Activated CD8-positive, alpha-beta T cell treated with anti-CD3 and anti-CD28 coated beads for 36 hours (primary cell): ENCODE data around the gene BCDIN3D. TPM values are rescaled to one million over a fixed set of nuclear protein-coding genes. Genes with fewer than 3 reads are reported as not detected.

Experiments
- ATAC-seq: fragments of 200-7000 bp; cut with Tn5 transposase; one replicate; pipeline ENCODE4 v1.10.0; 2021; ENCODE audit warnings: mild to moderate bottlenecking, moderate library complexity
- CTCF ChIA-PET: fragments of 350-600 bp; sonication (Branson Sonifier 250); formaldehyde crosslinking; loops from one replicate; lab custom pipeline; 2021; ENCODE audit warnings: antibody characterized with exemption; lab: Charles Lee
- POLR2A ChIA-PET: fragments of 350-600 bp; sonication (Branson Sonifier 250); formaldehyde crosslinking; loops from one replicate; lab custom pipeline; 2021; ENCODE audit warnings: antibody characterized with exemption; lab: Charles Lee
- DNase-seq: peaks from one replicate; pipeline ENCODE4 v3.0.0-alpha.2; 2020
- H3K27ac Mint-ChIP-seq: one replicate; pipeline ENCODE4 v1.8.0; 2021; ENCODE audit warnings: mild to moderate bottlenecking, mixed read lengths
- H3K27me3 Mint-ChIP-seq: one replicate; pipeline ENCODE4 v1.8.0; 2021; ENCODE audit warnings: mixed read lengths
- H3K36me3 Mint-ChIP-seq: one replicate; pipeline ENCODE4 v1.8.0; 2021; ENCODE audit warnings: low read depth, mixed read lengths
- H3K4me1 Mint-ChIP-seq: one replicate; pipeline ENCODE4 v1.8.0; 2021; ENCODE audit warnings: low read depth, mixed read lengths
- H3K4me3 Mint-ChIP-seq: one replicate; pipeline ENCODE4 v1.8.0; 2021; ENCODE audit warnings: mild to moderate bottlenecking, moderate library complexity, mixed read lengths
- H3K9me3 Mint-ChIP-seq: one replicate; pipeline ENCODE4 v1.8.0; 2021; ENCODE audit warnings: mixed read lengths
- intact Hi-C: fragments of 100-400 bp; cut with micrococcal nuclease; formaldehyde crosslinking; loops from one replicate; pipeline ENCODE4 v1.10.0; 2022
- total RNA-seq, 2 experiments: library from RNA; stranded (reverse); gene quantifications; one replicate each; pipeline ENCODE4 v1.2.3, GENCODE V29; 2021
- TF ChIP-seq, protein P1 (sequence below): fragments of 200-600 bp; IDR thresholded peaks from one replicate; pipeline ENCODE4 v1.8.0; 2022; ENCODE audit warnings: antibody characterized with exemption, mild to moderate bottlenecking

The BCDIN3D gene
- total RNA-seq, 2 experiments from 2014 or later = 5.0 to 5.3 TPM

DNA sequence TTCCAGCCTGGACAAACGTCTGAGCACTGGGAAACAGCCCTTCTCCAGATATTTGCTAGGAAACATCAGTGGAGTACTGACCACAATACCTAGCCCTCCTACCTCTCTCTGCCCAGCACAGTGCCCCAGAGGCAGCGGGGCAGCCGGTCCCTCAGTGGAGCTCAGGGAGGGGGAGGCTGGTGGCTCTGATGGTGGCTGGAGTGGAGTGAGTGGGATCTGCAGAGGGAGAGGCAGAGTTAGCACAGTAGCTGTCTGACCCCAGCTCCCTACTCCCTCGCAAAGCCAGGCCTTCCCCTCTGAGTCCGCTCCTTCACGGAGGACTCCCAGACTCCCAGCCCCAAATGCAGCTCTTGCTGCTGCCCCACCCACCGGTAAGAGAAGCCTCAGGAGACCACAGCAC lies 44.7 kb downstream of the BCDIN3D start:
- intact Hi-C loops = no loop called here

DNA sequence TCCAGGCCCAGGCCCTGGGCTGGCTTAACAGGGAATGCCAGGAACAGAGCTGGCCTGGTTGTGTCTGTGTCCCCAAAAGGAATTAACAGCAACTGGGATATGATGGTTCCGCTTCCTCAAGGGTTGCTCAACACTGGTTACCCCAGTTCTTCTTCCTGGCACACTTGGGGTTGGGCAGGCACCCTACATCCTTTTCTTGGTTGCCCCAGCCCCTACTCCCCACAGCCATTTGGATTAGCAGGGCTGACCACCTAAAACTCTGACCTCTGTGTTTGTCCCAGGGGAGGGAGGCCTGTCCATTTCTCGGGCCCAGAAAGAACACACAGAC lies 45.5 kb downstream of the BCDIN3D start:
- no peaks in the 10 kb centered on the region for H3K4me1 Mint-ChIP-seq
- intact Hi-C loops = no loop called here
- ChIA-PET CTCF (interaction anchor here (1.3 kb wide), 1 partner anchor 11 kb away, joined by 3 read pairs; no protein-coding TSS in a partner anchor), POLR2A (no interaction called here)
- no peaks in the 10 kb centered on the region for H3K36me3 Mint-ChIP-seq
- no peak for ATAC-seq
- DNase-seq = no peak
- H3K4me3 Mint-ChIP-seq = no peak overlapping the region
- no peaks in the 10 kb centered on the region for H3K27me3 Mint-ChIP-seq
- TF ChIP-seq, protein P1, sequence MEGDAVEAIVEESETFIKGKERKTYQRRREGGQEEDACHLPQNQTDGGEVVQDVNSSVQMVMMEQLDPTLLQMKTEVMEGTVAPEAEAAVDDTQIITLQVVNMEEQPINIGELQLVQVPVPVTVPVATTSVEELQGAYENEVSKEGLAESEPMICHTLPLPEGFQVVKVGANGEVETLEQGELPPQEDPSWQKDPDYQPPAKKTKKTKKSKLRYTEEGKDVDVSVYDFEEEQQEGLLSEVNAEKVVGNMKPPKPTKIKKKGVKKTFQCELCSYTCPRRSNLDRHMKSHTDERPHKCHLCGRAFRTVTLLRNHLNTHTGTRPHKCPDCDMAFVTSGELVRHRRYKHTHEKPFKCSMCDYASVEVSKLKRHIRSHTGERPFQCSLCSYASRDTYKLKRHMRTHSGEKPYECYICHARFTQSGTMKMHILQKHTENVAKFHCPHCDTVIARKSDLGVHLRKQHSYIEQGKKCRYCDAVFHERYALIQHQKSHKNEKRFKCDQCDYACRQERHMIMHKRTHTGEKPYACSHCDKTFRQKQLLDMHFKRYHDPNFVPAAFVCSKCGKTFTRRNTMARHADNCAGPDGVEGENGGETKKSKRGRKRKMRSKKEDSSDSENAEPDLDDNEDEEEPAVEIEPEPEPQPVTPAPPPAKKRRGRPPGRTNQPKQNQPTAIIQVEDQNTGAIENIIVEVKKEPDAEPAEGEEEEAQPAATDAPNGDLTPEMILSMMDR = no peak
- no peak overlapping the region for H3K27ac Mint-ChIP-seq
- no peaks in the 10 kb centered on the region for H3K9me3 Mint-ChIP-seq

More for the DNA sequence above, 44.7 kb downstream of the BCDIN3D start:
- POLR2A ChIA-PET = no interaction called here
- TF ChIP-seq, protein P1 = no peak
- DNase-seq (no peak), ATAC-seq (no peak)
- H3K4me1 Mint-ChIP-seq = no peaks in the 10 kb centered on the region
- H3K9me3 Mint-ChIP-seq = no peaks in the 10 kb centered on the region
- CTCF ChIA-PET = interaction anchor here (0.6 to 1.3 kb wide), 4 partner anchors 10 to 169 kb away, joined by 3 read pairs; no protein-coding TSS in a partner anchor
- peaks cover 1% of the 10 kb centered on the region for H3K36me3 Mint-ChIP-seq
- H3K4me3 Mint-ChIP-seq = no peak overlapping the region
- H3K27ac Mint-ChIP-seq = no peak overlapping the region
- H3K27me3 Mint-ChIP-seq = no peaks in the 10 kb centered on the region

GRCh38 chr12:49796606-49797448 lies 46.1 kb downstream of the BCDIN3D start:
- no peaks in the 10 kb centered on the region for H3K36me3 Mint-ChIP-seq
- no peaks in the 10 kb centered on the region for H3K27me3 Mint-ChIP-seq
- no peak overlapping the region for H3K27ac Mint-ChIP-seq
- DNase-seq (no peak), ATAC-seq (no peak)
- ChIA-PET CTCF (interaction anchor here (0.6 to 1.6 kb wide), 3 partner anchors 19 to 132 kb away, joined by 4 to 6 read pairs (median 6); no protein-coding TSS in a partner anchor), POLR2A (interaction anchor here (0.6 to 0.7 kb wide), 2 partner anchors 19 to 324 kb away, joined by 3 read pairs; no protein-coding TSS in a partner anchor)
- no peaks in the 10 kb centered on the region for H3K4me1 Mint-ChIP-seq
- intact Hi-C loops = no loop called here
- H3K9me3 Mint-ChIP-seq = no peaks in the 10 kb centered on the region
- TF ChIP-seq, protein P1 = no peak
- no peak overlapping the region for H3K4me3 Mint-ChIP-seq

- TF ChIP-seq, protein P1 = no peak
- Mint-ChIP-seq H3K4me1 (no peaks in the 10 kb centered on the region), H3K27ac (no peak overlapping the region), H3K27me3 (no peaks in the 10 kb centered on the region), H3K4me3 (no peak overlapping the region), H3K9me3 (no peaks in the 10 kb centered on the region), H3K36me3 (no peaks in the 10 kb centered on the region)
- no peak for DNase-seq
- intact Hi-C loops = no loop called here
- ChIA-PET POLR2A (interaction anchor here (0.6 to 0.7 kb wide), 2 partner anchors 19 to 325 kb away, joined by 3 read pairs; no protein-coding TSS in a partner anchor), CTCF (interaction anchor here (1.5 to 1.6 kb wide), 3 partner anchors 18 to 55 kb away, joined by 3 to 6 read pairs (median 6); partner anchors contain the start of gene TMBIM6)
- no peak for ATAC-seq
Observed at GRCh38 chr12:49796155-49796554, 46.8 kb downstream of the BCDIN3D start.

GRCh38 chr12:49795654-49796105 lies 47.2 kb downstream of the BCDIN3D start:
- POLR2A ChIA-PET = interaction anchor here (0.6 kb wide), 1 partner anchor 325 kb away, joined by 3 read pairs; no protein-coding TSS in a partner anchor
- Mint-ChIP-seq H3K9me3 (no peaks in the 10 kb centered on the region), H3K4me1 (no peaks in the 10 kb centered on the region), H3K36me3 (no peaks in the 10 kb centered on the region), H3K4me3 (no peak overlapping the region), H3K27me3 (no peaks in the 10 kb centered on the region), H3K27ac (no peak overlapping the region)
- CTCF ChIA-PET = interaction anchor here (1.5 to 1.6 kb wide), 3 partner anchors 18 to 54 kb away, joined by 3 to 6 read pairs (median 6); partner anchors contain the start of gene TMBIM6
- DNase-seq (no peak), ATAC-seq (no peak)
- TF ChIP-seq, protein P1 = no peak
- intact Hi-C loops = no loop called here
